Measurements from ENCODE around the gene TIMMDC1. TPM values are rescaled to one million over a fixed set of nuclear protein-coding genes. Genes with fewer than 3 reads are reported as not detected.

The TIMMDC1 gene
- total and polyA plus RNA-seq, 9 of the 15 experiments (the other 6 are each of a cell fraction or from before 2014, with no cell fraction given): 62.1 to 226 (median 86.6) TPM

- TF ChIP-seq CREB3L1 (IDR thresholded peaks at IDR 0.05; ENCODE audit: borderline replicate concordance, low read depth) (no peak), MED1 (CRISPR knock-in tag; IDR thresholded peaks at IDR 0.05; ENCODE audit: borderline replicate concordance) (no peak), HMG20A (CRISPR knock-in tag; conservative IDR thresholded peaks at IDR 0.05) (no peak), RAD21 (CRISPR knock-in tag; conservative IDR thresholded peaks at IDR 0.05 in 1 of 2, IDR thresholded peaks at IDR 0.05 in 1 of 2) (no peak), E2F3 (CRISPR knock-in tag; IDR thresholded peaks at IDR 0.05) (no peak), DIDO1 (tag; IDR thresholded peaks at IDR 0.05; ENCODE audit: low read depth) (no peak), ZNF551 (CRISPR knock-in tag; IDR thresholded peaks at IDR 0.05) (no peak), ZNF274 (IDR thresholded peaks at IDR 0.05; ENCODE audit: borderline replicate concordance, low read depth, low read length) (no peak), ATF3 (IDR thresholded peaks at IDR 0.05) (no peak), ATF3 (CRISPR knock-in tag; conservative IDR thresholded peaks at IDR 0.05) (no peak)
These were observed 12.8 kb upstream of the TIMMDC1 start (continued) for GRCh38 chr3:119485563-119485962.
